Endothelial cell (in vitro differentiated cells): ENCODE data around the gene ANAPC4. TPM values are rescaled to one million over a fixed set of nuclear protein-coding genes. Genes with fewer than 3 reads are reported as not detected.

Source experiments
- DNase-seq: peaks from one replicate; pipeline ENCODE4 v3.0.0; 2021; ENCODE audit warnings: low spot score
- H3K27ac Mint-ChIP-seq: one replicate; pipeline ENCODE4 v1.8.0; 2021; ENCODE audit warnings: mixed read lengths, inconsistent platforms; ENCODE audit not compliant: unreplicated experiment
- H3K27me3 Mint-ChIP-seq: one replicate; pipeline ENCODE4 v1.8.0; 2021; ENCODE audit warnings: mild to moderate bottlenecking, moderate library complexity, mixed read lengths, inconsistent platforms; ENCODE audit not compliant: unreplicated experiment
- H3K36me3 Mint-ChIP-seq: one replicate; pipeline ENCODE4 v1.8.0; 2021; ENCODE audit warnings: mild to moderate bottlenecking, low read depth, mixed read lengths, inconsistent platforms; ENCODE audit not compliant: unreplicated experiment
- H3K4me1 Mint-ChIP-seq: one replicate; pipeline ENCODE4 v1.8.0; 2021; ENCODE audit warnings: mild to moderate bottlenecking, mixed read lengths, inconsistent platforms; ENCODE audit not compliant: unreplicated experiment
- H3K4me3 Mint-ChIP-seq: one replicate; pipeline ENCODE4 v1.8.0; 2021; ENCODE audit warnings: mild to moderate bottlenecking, mixed read lengths, inconsistent platforms; ENCODE audit not compliant: unreplicated experiment
- H3K9me3 Mint-ChIP-seq: one replicate; pipeline ENCODE4 v1.8.0; 2021; ENCODE audit warnings: mixed read lengths, inconsistent platforms; ENCODE audit not compliant: unreplicated experiment
- total RNA-seq: library from RNA; stranded (reverse); fragmentation: NEBNext Ultra II Directional; extraction: Animal tissue kit (Norgen Biotek cat#: 25700); gene quantifications from one replicate; pipeline ENCODE4 v1.2.1, GENCODE V29; 2021; ENCODE audit not compliant: unreplicated experiment
- TF ChIP-seq, protein P1 (sequence below): fragments of 200-600 bp; sonication (generic); IDR thresholded peaks from one replicate; pipeline ENCODE4 v1.5.0; 2021; ENCODE audit warnings: antibody characterized with exemption; ENCODE audit not compliant: unreplicated experiment

Gene ANAPC4
- total RNA-seq, 1 donor from 2014 or later: 20.1 TPM

DNA sequence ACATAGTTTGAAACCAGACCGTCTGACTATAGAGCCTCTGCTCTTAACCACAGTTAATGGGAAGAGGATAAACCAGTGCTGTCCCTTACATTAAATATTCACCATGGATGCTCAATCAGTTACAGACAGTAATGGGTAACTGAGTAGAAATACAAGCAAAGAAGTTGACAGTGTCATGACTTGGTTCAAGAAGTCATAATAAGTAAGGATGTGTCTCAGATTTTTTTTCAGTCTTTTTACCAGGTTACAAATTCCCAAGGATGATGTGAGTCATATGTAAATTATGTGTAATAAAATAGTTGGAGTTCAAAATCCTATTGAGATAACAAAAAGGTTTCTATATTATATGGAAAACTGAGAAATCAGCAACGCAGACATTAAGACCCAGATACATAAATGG is 33.4 kb upstream of the ANAPC4 start:
- TF ChIP-seq, protein P1, sequence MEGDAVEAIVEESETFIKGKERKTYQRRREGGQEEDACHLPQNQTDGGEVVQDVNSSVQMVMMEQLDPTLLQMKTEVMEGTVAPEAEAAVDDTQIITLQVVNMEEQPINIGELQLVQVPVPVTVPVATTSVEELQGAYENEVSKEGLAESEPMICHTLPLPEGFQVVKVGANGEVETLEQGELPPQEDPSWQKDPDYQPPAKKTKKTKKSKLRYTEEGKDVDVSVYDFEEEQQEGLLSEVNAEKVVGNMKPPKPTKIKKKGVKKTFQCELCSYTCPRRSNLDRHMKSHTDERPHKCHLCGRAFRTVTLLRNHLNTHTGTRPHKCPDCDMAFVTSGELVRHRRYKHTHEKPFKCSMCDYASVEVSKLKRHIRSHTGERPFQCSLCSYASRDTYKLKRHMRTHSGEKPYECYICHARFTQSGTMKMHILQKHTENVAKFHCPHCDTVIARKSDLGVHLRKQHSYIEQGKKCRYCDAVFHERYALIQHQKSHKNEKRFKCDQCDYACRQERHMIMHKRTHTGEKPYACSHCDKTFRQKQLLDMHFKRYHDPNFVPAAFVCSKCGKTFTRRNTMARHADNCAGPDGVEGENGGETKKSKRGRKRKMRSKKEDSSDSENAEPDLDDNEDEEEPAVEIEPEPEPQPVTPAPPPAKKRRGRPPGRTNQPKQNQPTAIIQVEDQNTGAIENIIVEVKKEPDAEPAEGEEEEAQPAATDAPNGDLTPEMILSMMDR: no peak
- H3K4me1 Mint-ChIP-seq: no peaks in the 10 kb centered on the region
- no peak overlapping the region for H3K4me3 Mint-ChIP-seq
- no peaks in the 10 kb centered on the region for H3K9me3 Mint-ChIP-seq
- no peak for DNase-seq
- no peaks in the 10 kb centered on the region for H3K36me3 Mint-ChIP-seq
- no peak overlapping the region for H3K27ac Mint-ChIP-seq
- H3K27me3 Mint-ChIP-seq: no peaks in the 10 kb centered on the region

DNA sequence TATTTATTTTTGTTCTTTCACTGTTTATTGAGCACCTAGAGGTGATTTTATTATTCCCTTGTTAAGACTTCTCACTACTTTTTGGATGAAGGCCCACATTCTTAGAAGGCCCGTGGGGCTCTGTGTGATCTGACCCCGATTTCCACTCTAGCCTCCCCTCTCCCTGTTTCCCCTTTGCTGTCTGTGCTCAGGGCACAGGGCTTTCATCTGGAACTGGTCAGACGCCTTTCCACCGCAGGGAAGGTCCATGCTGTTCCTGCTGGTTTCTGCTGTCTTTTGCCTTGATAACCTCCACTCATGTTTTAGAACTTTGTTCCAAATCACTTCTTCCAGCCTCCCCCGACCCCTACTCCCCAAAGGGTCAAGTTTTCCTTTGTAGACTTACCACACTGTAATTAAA is 31.3 kb upstream of the ANAPC4 start:
- no peak for DNase-seq
- TF ChIP-seq, protein P1: no peak
- no peak overlapping the region for H3K27ac Mint-ChIP-seq
- H3K9me3 Mint-ChIP-seq: no peaks in the 10 kb centered on the region
- H3K27me3 Mint-ChIP-seq: no peaks in the 10 kb centered on the region
- no peaks in the 10 kb centered on the region for H3K4me1 Mint-ChIP-seq
- H3K4me3 Mint-ChIP-seq: no peak overlapping the region
- H3K36me3 Mint-ChIP-seq: no peaks in the 10 kb centered on the region

DNA sequence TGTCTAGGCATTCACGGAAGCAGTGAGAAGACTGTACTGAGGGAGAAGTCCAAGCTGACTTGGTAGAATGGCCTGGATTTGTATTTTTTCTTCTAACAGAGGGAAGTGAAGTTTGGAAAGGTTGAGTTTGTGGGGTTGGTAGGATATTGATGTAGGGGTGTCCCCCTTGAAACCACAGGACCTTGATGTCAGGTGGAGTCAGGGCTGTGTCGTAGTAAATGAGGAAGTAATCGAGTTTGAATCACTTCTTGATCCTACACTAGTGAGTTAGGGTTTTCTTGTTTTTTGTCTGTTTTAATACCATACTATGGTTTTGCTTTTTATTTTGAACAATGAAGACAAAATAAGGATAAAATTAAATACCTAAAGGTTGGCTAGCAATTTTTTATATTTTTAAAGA is 30.1 kb upstream of the ANAPC4 start:
- H3K4me1 Mint-ChIP-seq: no peaks in the 10 kb centered on the region
- no peak overlapping the region for H3K27ac Mint-ChIP-seq
- H3K36me3 Mint-ChIP-seq: no peaks in the 10 kb centered on the region
- H3K27me3 Mint-ChIP-seq: no peaks in the 10 kb centered on the region
- H3K4me3 Mint-ChIP-seq: no peak overlapping the region
- DNase-seq: no peak
- TF ChIP-seq, protein P1: no peak
- no peaks in the 10 kb centered on the region for H3K9me3 Mint-ChIP-seq

DNA sequence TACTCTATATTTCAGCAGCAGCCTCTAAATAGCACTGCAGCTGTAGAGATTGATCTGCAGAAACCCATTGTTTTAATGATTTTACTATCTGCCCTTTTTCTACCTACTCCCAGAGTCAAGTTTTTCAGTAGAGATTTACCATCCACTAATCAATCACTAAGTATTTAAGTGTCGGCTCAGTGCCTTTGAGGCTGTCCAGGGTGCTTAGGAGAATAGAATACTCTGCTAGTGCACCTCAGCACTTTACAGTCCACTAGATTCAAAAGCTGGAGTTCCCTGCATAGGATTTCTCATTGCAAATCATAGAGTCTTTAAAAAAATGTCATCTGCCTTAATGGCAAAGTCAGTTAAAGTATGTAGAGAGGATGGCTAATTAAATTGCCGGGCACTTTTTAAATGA is 29.6 kb upstream of the ANAPC4 start:
- no peaks in the 10 kb centered on the region for H3K36me3 Mint-ChIP-seq
- no peak overlapping the region for H3K27ac Mint-ChIP-seq
- no peaks in the 10 kb centered on the region for H3K4me1 Mint-ChIP-seq

GRCh38 chr4:25347971-25348370 is 29.1 kb upstream of the ANAPC4 start:
- Mint-ChIP-seq H3K4me3 (no peak overlapping the region), H3K9me3 (no peaks in the 10 kb centered on the region), H3K27me3 (no peaks in the 10 kb centered on the region), H3K36me3 (no peaks in the 10 kb centered on the region), H3K27ac (no peak overlapping the region), H3K4me1 (no peaks in the 10 kb centered on the region)
- DNase-seq: no peak
- TF ChIP-seq, protein P1: no peak

More for the DNA sequence above, 29.6 kb upstream of the ANAPC4 start:
- TF ChIP-seq, protein P1: no peak
- no peak for DNase-seq
- no peak overlapping the region for H3K4me3 Mint-ChIP-seq
- no peaks in the 10 kb centered on the region for H3K27me3 Mint-ChIP-seq
- H3K9me3 Mint-ChIP-seq: no peaks in the 10 kb centered on the region
